ENCODE data around the gene CNTNAP2. TPM values are rescaled to one million over a fixed set of nuclear protein-coding genes. Genes with fewer than 3 reads are reported as not detected.

Gene CNTNAP2
- total and polyA plus RNA-seq, 4 donors = 41.3 to 127 (median 67.8) TPM

- Histone ChIP-seq H3K36me3 (ENCODE audit: control insufficient read depth, insufficient read depth, low read length) (no peaks in the 10 kb centered on the region), H3K27me3 (ENCODE audit: control insufficient read depth, insufficient read depth, low read length) (no peaks in the 10 kb centered on the region), H3K4me1 (ENCODE audit: control insufficient read depth, insufficient read depth, low read length) (no peaks in the 10 kb centered on the region), H3K27ac (ENCODE audit: low read depth, low read length) (no peak overlapping the region), H3K9me3 (ENCODE audit: control insufficient read depth, insufficient read depth, low read length) (no peaks in the 10 kb centered on the region), H3K4me3 (ENCODE audit: low read depth, low read length) (no peak overlapping the region)
- 71% methylated on average over 1 of the region's 2 CpGs for WGBS (ENCODE audit: insufficient coverage)
- DNase-seq (ENCODE audit: low read depth in 4 of 6, low spot score in 6 of 6) = peak in 1 of 6 donors; percentile 32
These were observed 1874.3 kb downstream of the CNTNAP2 start for GRCh38 chr7:147990942-147991341.

DNA sequence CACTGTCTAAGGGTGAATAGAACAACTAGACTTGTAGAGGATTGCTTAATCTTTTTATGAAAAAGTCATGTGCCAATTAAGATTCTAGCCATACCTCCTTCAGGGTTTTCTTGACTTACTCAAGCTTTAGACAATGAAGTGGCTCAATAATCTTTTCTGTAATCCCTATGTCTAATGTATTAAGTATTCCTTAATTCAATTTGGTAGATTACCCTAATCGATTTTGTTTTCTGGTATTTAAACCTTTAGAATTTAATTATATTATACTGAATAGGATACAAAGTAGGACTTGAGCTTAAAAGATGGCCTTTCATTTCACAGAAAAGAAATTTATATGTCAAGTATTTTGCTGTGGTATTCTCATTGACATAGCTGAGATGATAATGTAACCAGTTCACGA is 1876.1 kb downstream of the CNTNAP2 start:
- DNase-seq (ENCODE audit: low read depth in 4 of 6, low spot score in 6 of 6) = no peak

GRCh38 chr7:147997636-147998035 is 1881.0 kb downstream of the CNTNAP2 start:
- no peaks in the 10 kb centered on the region for H3K9me3 ChIP-seq (ENCODE audit: control insufficient read depth, insufficient read depth, low read length)
- no peaks in the 10 kb centered on the region for H3K36me3 ChIP-seq (ENCODE audit: control insufficient read depth, insufficient read depth, low read length)
- no peaks in the 10 kb centered on the region for H3K27me3 ChIP-seq (ENCODE audit: control insufficient read depth, insufficient read depth, low read length)
- H3K27ac ChIP-seq (ENCODE audit: low read depth, low read length) = no peak overlapping the region
- DNase-seq (ENCODE audit: low read depth in 4 of 6, low spot score in 6 of 6) = no peak
- no peaks in the 10 kb centered on the region for H3K4me1 ChIP-seq (ENCODE audit: control insufficient read depth, insufficient read depth, low read length)
- no peak overlapping the region for H3K4me3 ChIP-seq (ENCODE audit: low read depth, low read length)
- WGBS (ENCODE audit: insufficient coverage) = 94% methylated on average over 2 of the region's 10 CpGs

More for the DNA sequence above, 1876.1 kb downstream of the CNTNAP2 start:
- Histone ChIP-seq H3K9me3 (ENCODE audit: control insufficient read depth, insufficient read depth, low read length) (no peaks in the 10 kb centered on the region), H3K36me3 (ENCODE audit: control insufficient read depth, insufficient read depth, low read length) (no peaks in the 10 kb centered on the region), H3K27ac (ENCODE audit: low read depth, low read length) (no peak overlapping the region), H3K4me1 (ENCODE audit: control insufficient read depth, insufficient read depth, low read length) (no peaks in the 10 kb centered on the region), H3K4me3 (ENCODE audit: low read depth, low read length) (no peak overlapping the region), H3K27me3 (ENCODE audit: control insufficient read depth, insufficient read depth, low read length) (no peaks in the 10 kb centered on the region)
- no CpG with 5 or more reads among the region's 2 CpGs for WGBS (ENCODE audit: insufficient coverage)

GRCh38 chr7:147999962-148000361 is 1883.4 kb downstream of the CNTNAP2 start:
- no peaks in the 10 kb centered on the region for H3K36me3 ChIP-seq (ENCODE audit: control insufficient read depth, insufficient read depth, low read length)
- no peaks in the 10 kb centered on the region for H3K27me3 ChIP-seq (ENCODE audit: control insufficient read depth, insufficient read depth, low read length)
- WGBS (ENCODE audit: insufficient coverage) = 80% methylated on average over 3 of the region's 4 CpGs
- DNase-seq (ENCODE audit: low read depth in 4 of 6, low spot score in 6 of 6) = no peak
- H3K4me3 ChIP-seq (ENCODE audit: low read depth, low read length) = no peak overlapping the region
- no peak overlapping the region for H3K27ac ChIP-seq (ENCODE audit: low read depth, low read length)
- H3K9me3 ChIP-seq (ENCODE audit: control insufficient read depth, insufficient read depth, low read length) = no peaks in the 10 kb centered on the region
- no peaks in the 10 kb centered on the region for H3K4me1 ChIP-seq (ENCODE audit: control insufficient read depth, insufficient read depth, low read length)

GRCh38 chr7:148011753-148012152 is 1895.2 kb downstream of the CNTNAP2 start:
- Histone ChIP-seq H3K27ac (ENCODE audit: low read depth, low read length) (no peak overlapping the region), H3K36me3 (ENCODE audit: control insufficient read depth, insufficient read depth, low read length) (no peaks in the 10 kb centered on the region), H3K4me1 (ENCODE audit: control insufficient read depth, insufficient read depth, low read length) (no peaks in the 10 kb centered on the region), H3K4me3 (ENCODE audit: low read depth, low read length) (no peak overlapping the region), H3K9me3 (ENCODE audit: control insufficient read depth, insufficient read depth, low read length) (no peaks in the 10 kb centered on the region), H3K27me3 (ENCODE audit: control insufficient read depth, insufficient read depth, low read length) (no peaks in the 10 kb centered on the region)
- 100% methylated on average over 1 of the region's 1 CpG for WGBS (ENCODE audit: insufficient coverage)
- DNase-seq (ENCODE audit: low read depth in 4 of 6, low spot score in 6 of 6) = no peak

GRCh38 chr7:148014001-148014400 is 1897.4 kb downstream of the CNTNAP2 start:
- H3K27me3 ChIP-seq (ENCODE audit: control insufficient read depth, insufficient read depth, low read length) = no peaks in the 10 kb centered on the region
- H3K27ac ChIP-seq (ENCODE audit: low read depth, low read length) = no peak overlapping the region
- H3K9me3 ChIP-seq (ENCODE audit: control insufficient read depth, insufficient read depth, low read length) = no peaks in the 10 kb centered on the region
- WGBS (ENCODE audit: insufficient coverage) = no CpG with 5 or more reads among the region's 6 CpGs
- no peaks in the 10 kb centered on the region for H3K36me3 ChIP-seq (ENCODE audit: control insufficient read depth, insufficient read depth, low read length)
- H3K4me1 ChIP-seq (ENCODE audit: control insufficient read depth, insufficient read depth, low read length) = no peaks in the 10 kb centered on the region
- no peak for DNase-seq (ENCODE audit: low read depth in 4 of 6, low spot score in 6 of 6)
- H3K4me3 ChIP-seq (ENCODE audit: low read depth, low read length) = no peak overlapping the region

- WGBS (ENCODE audit: insufficient coverage) = 87% methylated on average over 2 of the region's 4 CpGs
- peak in 1 of 6 donors; percentile 76 for DNase-seq (ENCODE audit: low read depth in 4 of 6, low spot score in 6 of 6)
These were observed 1897.9 kb downstream of the CNTNAP2 start for GRCh38 chr7:148014541-148014940.

DNA sequence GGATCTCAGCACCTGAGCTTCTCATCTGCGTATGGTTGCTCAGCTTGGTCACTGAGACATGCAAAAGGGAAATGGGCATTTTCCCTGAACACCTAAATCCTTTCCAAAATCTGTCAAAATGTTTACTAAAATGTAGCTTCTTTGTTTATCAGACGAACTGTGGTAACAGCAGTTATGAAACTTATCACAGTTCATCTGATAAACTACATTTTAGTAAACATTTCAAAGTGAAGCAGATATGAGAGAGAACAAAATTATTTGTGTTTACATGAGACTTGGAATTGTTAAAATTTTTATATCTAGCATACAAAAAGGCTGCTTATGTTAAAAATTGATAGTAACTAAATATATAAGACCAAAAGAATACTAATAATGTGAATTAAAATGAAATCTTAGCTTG is 1900.5 kb downstream of the CNTNAP2 start:
- Histone ChIP-seq H3K4me3 (ENCODE audit: low read depth, low read length) (no peak overlapping the region), H3K27me3 (ENCODE audit: control insufficient read depth, insufficient read depth, low read length) (no peaks in the 10 kb centered on the region), H3K9me3 (ENCODE audit: control insufficient read depth, insufficient read depth, low read length) (no peaks in the 10 kb centered on the region), H3K27ac (ENCODE audit: low read depth, low read length) (no peak overlapping the region), H3K36me3 (ENCODE audit: control insufficient read depth, insufficient read depth, low read length) (no peaks in the 10 kb centered on the region), H3K4me1 (ENCODE audit: control insufficient read depth, insufficient read depth, low read length) (no peaks in the 10 kb centered on the region)
- no CpG with 5 or more reads among the region's 2 CpGs for WGBS (ENCODE audit: insufficient coverage)
- DNase-seq (ENCODE audit: low read depth in 4 of 6, low spot score in 6 of 6) = no peak

More at GRCh38 chr7:148014541-148014940, 1897.9 kb downstream of the CNTNAP2 start:
- no peaks in the 10 kb centered on the region for H3K36me3 ChIP-seq (ENCODE audit: control insufficient read depth, insufficient read depth, low read length)
- H3K9me3 ChIP-seq (ENCODE audit: control insufficient read depth, insufficient read depth, low read length) = no peaks in the 10 kb centered on the region
- no peak overlapping the region for H3K27ac ChIP-seq (ENCODE audit: low read depth, low read length)
- no peak overlapping the region for H3K4me3 ChIP-seq (ENCODE audit: low read depth, low read length)
- H3K27me3 ChIP-seq (ENCODE audit: control insufficient read depth, insufficient read depth, low read length) = no peaks in the 10 kb centered on the region
- no peaks in the 10 kb centered on the region for H3K4me1 ChIP-seq (ENCODE audit: control insufficient read depth, insufficient read depth, low read length)

DNA sequence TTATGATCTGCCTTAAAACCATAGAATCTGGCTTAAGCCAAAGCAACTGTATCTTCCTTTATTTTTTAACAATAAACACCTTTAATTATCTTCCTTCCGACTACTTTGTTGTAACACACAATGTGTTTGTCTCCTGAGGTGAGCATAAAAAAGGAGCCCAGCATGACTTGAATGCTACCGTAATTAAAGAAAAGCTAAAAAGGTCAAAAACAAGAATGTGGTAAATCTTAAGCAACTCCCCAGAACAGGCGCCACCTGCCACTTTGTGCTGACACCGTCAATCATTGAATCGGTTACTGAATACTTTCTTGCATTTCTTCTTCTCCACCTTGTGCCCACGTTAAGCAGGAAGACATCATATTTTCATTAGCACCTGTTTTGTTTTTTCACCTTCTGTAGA is 1904.1 kb downstream of the CNTNAP2 start:
- no peaks in the 10 kb centered on the region for H3K9me3 ChIP-seq (ENCODE audit: control insufficient read depth, insufficient read depth, low read length)
- H3K36me3 ChIP-seq (ENCODE audit: control insufficient read depth, insufficient read depth, low read length) = no peaks in the 10 kb centered on the region
- WGBS (ENCODE audit: insufficient coverage) = 84% methylated on average over 3 of the region's 6 CpGs
- no peak overlapping the region for H3K4me3 ChIP-seq (ENCODE audit: low read depth, low read length)
- DNase-seq (ENCODE audit: low read depth in 4 of 6, low spot score in 6 of 6) = no peak
- no peaks in the 10 kb centered on the region for H3K27me3 ChIP-seq (ENCODE audit: control insufficient read depth, insufficient read depth, low read length)
- H3K4me1 ChIP-seq (ENCODE audit: control insufficient read depth, insufficient read depth, low read length) = no peaks in the 10 kb centered on the region
- no peak overlapping the region for H3K27ac ChIP-seq (ENCODE audit: low read depth, low read length)

DNA sequence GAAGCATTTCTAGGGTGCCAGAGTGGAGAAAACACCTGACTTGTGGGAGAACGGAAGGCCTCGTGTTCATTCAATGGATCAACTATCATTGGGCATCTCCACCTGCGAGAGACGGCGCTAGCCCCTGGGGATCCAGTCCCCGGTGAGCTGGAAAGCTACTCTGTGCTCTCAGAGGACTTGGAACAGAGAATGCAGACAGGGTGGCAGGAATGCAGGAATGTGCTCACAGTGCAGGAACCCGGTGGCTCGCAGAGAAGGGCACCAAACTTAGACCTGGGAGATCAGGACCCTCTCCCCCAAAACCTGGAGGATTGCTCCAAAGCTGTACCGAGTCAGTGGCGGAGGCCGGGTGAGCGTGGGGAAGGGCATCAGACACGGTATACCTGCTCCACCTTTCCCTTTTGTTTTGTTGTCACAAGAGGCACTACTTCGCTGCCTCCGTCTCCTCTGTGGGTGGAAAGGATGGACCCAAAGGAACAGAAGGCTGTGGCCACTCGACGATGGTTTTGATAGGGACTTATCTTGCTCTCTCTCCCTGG is 1905.0 kb downstream of the CNTNAP2 start:
- 88% methylated on average over 13 of the region's 17 CpGs for WGBS (ENCODE audit: insufficient coverage)
- Histone ChIP-seq H3K9me3 (ENCODE audit: control insufficient read depth, insufficient read depth, low read length) (no peaks in the 10 kb centered on the region), H3K27ac (ENCODE audit: low read depth, low read length) (no peak overlapping the region), H3K36me3 (ENCODE audit: control insufficient read depth, insufficient read depth, low read length) (no peaks in the 10 kb centered on the region), H3K27me3 (ENCODE audit: control insufficient read depth, insufficient read depth, low read length) (no peaks in the 10 kb centered on the region), H3K4me3 (ENCODE audit: low read depth, low read length) (no peak overlapping the region), H3K4me1 (ENCODE audit: control insufficient read depth, insufficient read depth, low read length) (no peaks in the 10 kb centered on the region)
- DNase-seq (ENCODE audit: low read depth in 4 of 6, low spot score in 6 of 6) = no peak
